CD4-positive, alpha-beta T cell treated with Interleukin-4 for 4 hours (primary cell): ENCODE results near the gene OPN4.
"Not testable (repeated sequence)": the region's sequence is repeated elsewhere in the genome, so short reads cannot be mapped to it uniquely, and the experiment has no call there.

Experiments
- DNase-seq: peaks from one replicate; pipeline ENCODE4 v3.0.0-alpha.2; 2020

The OPN4 gene

GRCh38 chr10:86654411-86655172 lies at the start of gene OPN4:
Gene OPN4 (plus strand): TSS chr10:86654547. CDS start chr10:86654784, 237 bp downstream.
- DNase-seq: no peak

- DNase-seq: no peak
Measured at GRCh38 chr10:86607674-86608073, 46.7 kb upstream of the OPN4 start.

GRCh38 chr10:86609920-86610319 lies 44.4 kb upstream of the OPN4 start:
- no peak for DNase-seq

GRCh38 chr10:86611386-86611785 lies 43.0 kb upstream of the OPN4 start:
- no peak for DNase-seq

- no peak for DNase-seq
Measured at GRCh38 chr10:86613096-86613495, 41.3 kb upstream of the OPN4 start.

- no peak for DNase-seq
Measured at GRCh38 chr10:86613905-86614304, 40.4 kb upstream of the OPN4 start.

GRCh38 chr10:86614853-86615252 lies 39.5 kb upstream of the OPN4 start:
- no peak for DNase-seq

GRCh38 chr10:86617278-86617677 lies 37.1 kb upstream of the OPN4 start:
- DNase-seq: not testable (repeated sequence)

GRCh38 chr10:86628311-86628710 lies 26.0 kb upstream of the OPN4 start:
- no peak for DNase-seq

- DNase-seq: no peak
Measured at GRCh38 chr10:86630079-86630478, 24.3 kb upstream of the OPN4 start.

- DNase-seq: no peak
Measured at GRCh38 chr10:86632009-86632800, 22.1 kb upstream of the OPN4 start.

GRCh38 chr10:86632951-86633350 lies 21.4 kb upstream of the OPN4 start:
- no peak for DNase-seq

- no peak for DNase-seq
Measured at GRCh38 chr10:86635402-86635801, 18.9 kb upstream of the OPN4 start.

GRCh38 chr10:86636311-86636710 lies 18.0 kb upstream of the OPN4 start:
- DNase-seq: no peak

GRCh38 chr10:86642021-86642420 lies 12.3 kb upstream of the OPN4 start:
- DNase-seq: no peak

- no peak for DNase-seq
Measured at GRCh38 chr10:86642499-86642898, 11.8 kb upstream of the OPN4 start.

- DNase-seq: no peak
Measured at GRCh38 chr10:86644152-86644793, 10.1 kb upstream of the OPN4 start.

- DNase-seq: no peak
Measured at GRCh38 chr10:86644794-86645445, 9.4 kb upstream of the OPN4 start.

- not testable (repeated sequence) for DNase-seq
Measured at GRCh38 chr10:86645621-86646165, 8.7 kb upstream of the OPN4 start.

GRCh38 chr10:86646532-86646931 lies 7.8 kb upstream of the OPN4 start:
- DNase-seq: no peak

- DNase-seq: no peak
Measured at GRCh38 chr10:86646933-86647332, 7.4 kb upstream of the OPN4 start.

- DNase-seq: no peak
Measured at GRCh38 chr10:86647773-86648703, 6.3 kb upstream of the OPN4 start.
